CD14-positive monocyte (primary cell): ENCODE measurements around the gene ZDHHC8. TPM values are rescaled to one million over a fixed set of nuclear protein-coding genes. Genes with fewer than 3 reads are reported as not detected.

Source experiments
- DNase-seq, 3 donors: peaks; one replicate each; pipeline ENCODE4 v3.0.0-alpha.2; 2011 to 2022
- H2AFZ ChIP-seq: 2 replicates; pipeline ENCODE4 v1.6.0; 2012; ENCODE audit warnings: mild to moderate bottlenecking, low read depth, low read length, inconsistent platforms; ENCODE audit not compliant: insufficient read depth, poor library complexity, severe bottlenecking
- H3K27ac ChIP-seq, 2 donors: 1 replicate in 1 of 2; 2 replicates in 1 of 2; pipeline ENCODE4 v1.5.1; 2012 to 2013; ENCODE audit warnings: low read length in 2 of 2, control low read depth in 1 of 2, inconsistent platforms in 1 of 2, low read depth in 1 of 2, mild to moderate bottlenecking in 1 of 2
- H3K27me3 ChIP-seq, 2 donors: one replicate each; pipeline versions ENCODE4 v1.6.0 to v1.6.1; 2011 to 2013; ENCODE audit warnings: low read length in 2 of 2; ENCODE audit not compliant: control insufficient read depth in 2 of 2, insufficient read depth in 2 of 2
- H3K36me3 ChIP-seq, 2 donors: replicated peaks in 1 of 2; 1 replicate in 1 of 2; 2 replicates in 1 of 2; pipeline versions ENCODE4 v1.5.1 to v1.6.1; 2012 to 2013; ENCODE audit warnings: low read length in 2 of 2, control low read depth in 1 of 2, inconsistent platforms in 1 of 2, mild to moderate bottlenecking in 1 of 2; ENCODE audit not compliant: insufficient read depth in 2 of 2, control insufficient read depth in 1 of 2
- H3K4me1 ChIP-seq, 2 donors: 1 replicate in 1 of 2; 2 replicates in 1 of 2; pipeline versions ENCODE4 v1.5.1 to v1.6.1; 2012 to 2013; ENCODE audit warnings: low read length in 2 of 2, control low read depth in 1 of 2, inconsistent platforms in 1 of 2, mild to moderate bottlenecking in 1 of 2, moderate library complexity in 1 of 2; ENCODE audit not compliant: insufficient read depth in 2 of 2, control insufficient read depth in 1 of 2
- H3K4me2 ChIP-seq: replicated peaks from 2 replicates; pipeline ENCODE3; 2012; ENCODE audit warnings: low read length, moderate library complexity, mild to moderate bottlenecking; ENCODE audit not compliant: poor library complexity, severe bottlenecking; ENCODE audit errors: extremely low read depth
- H3K4me3 ChIP-seq, 3 experiments: fragments of 200-600 bp in 1 of 3; sonication (generic) in 1 of 3; replicated peaks in 1 of 3; 1 replicate in 2 of 3; 2 replicates in 1 of 3; pipeline ENCODE4 v1.5.1; 2011 to 2013; ENCODE audit warnings: low read length in 3 of 3, mild to moderate bottlenecking in 3 of 3, control low read depth in 2 of 3, low read depth in 2 of 3, inconsistent platforms in 1 of 3, moderate library complexity in 1 of 3
- H3K79me2 ChIP-seq: 2 replicates; pipeline ENCODE4 v1.6.0; 2012; ENCODE audit warnings: mild to moderate bottlenecking, control low read depth, inconsistent platforms, low read length, moderate library complexity; ENCODE audit not compliant: insufficient read depth
- H3K9ac ChIP-seq: 2 replicates; pipeline ENCODE4 v1.6.0; 2017; ENCODE audit warnings: low read length, mild to moderate bottlenecking; ENCODE audit not compliant: insufficient read depth, poor library complexity, severe bottlenecking
- H3K9me3 ChIP-seq, 2 donors: replicated peaks in 1 of 2; 1 replicate in 1 of 2; 2 replicates in 1 of 2; pipeline versions ENCODE4 v1.5.1 to v1.6.1; 2012 to 2013; ENCODE audit warnings: low read length in 2 of 2, control low read depth in 1 of 2; ENCODE audit not compliant: control insufficient read depth in 1 of 2, insufficient read depth in 1 of 2
- H4K20me1 ChIP-seq: 2 replicates; pipeline ENCODE4 v1.6.0; 2012; ENCODE audit warnings: mild to moderate bottlenecking, low read length, control low read depth, moderate library complexity; ENCODE audit not compliant: insufficient read depth
- H3K27ac Mint-ChIP-seq, 7 donors: one replicate each; pipeline ENCODE4 v1.8.0; 2020; ENCODE audit warnings: mild to moderate bottlenecking in 7 of 7, mixed read lengths in 7 of 7, moderate library complexity in 6 of 7, inconsistent platforms in 2 of 7
- H3K27me3 Mint-ChIP-seq, 3 donors: one replicate each; pipeline ENCODE4 v1.8.0; 2021 to 2022; ENCODE audit warnings: low read depth in 3 of 3, mild to moderate bottlenecking in 3 of 3, mixed read lengths in 3 of 3, moderate library complexity in 3 of 3, inconsistent platforms in 1 of 3
- H3K36me3 Mint-ChIP-seq, 2 donors: one replicate each; pipeline ENCODE4 v1.8.0; 2020; ENCODE audit warnings: mixed read lengths in 2 of 2, inconsistent platforms in 1 of 2, mild to moderate bottlenecking in 1 of 2
- H3K4me1 Mint-ChIP-seq: one replicate; pipeline ENCODE4 v1.8.0; 2020; ENCODE audit warnings: mild to moderate bottlenecking, mixed read lengths
- H3K4me3 Mint-ChIP-seq, 2 donors: one replicate each; pipeline ENCODE4 v1.8.0; 2020; ENCODE audit warnings: mild to moderate bottlenecking in 2 of 2, mixed read lengths in 2 of 2, moderate library complexity in 1 of 2
- H3K9me3 Mint-ChIP-seq, 7 donors: one replicate each; pipeline ENCODE4 v1.8.0; 2020 to 2022; ENCODE audit warnings: mixed read lengths in 7 of 7, mild to moderate bottlenecking in 6 of 7, moderate library complexity in 6 of 7, inconsistent platforms in 2 of 7
- whole genome bisulfite sequencing: methylation state at CpG from one replicate; pipeline ENCODE4 v1.1.5; 2013; ENCODE audit warnings: missing lambda C conversion rate; ENCODE audit not compliant: insufficient coverage; 5-methylcytosine and 5-hydroxymethylcytosine counted together
- intact Hi-C, 2 donors: fragments of 100-400 bp; cut with micrococcal nuclease; formaldehyde crosslinking; loops; one replicate each; pipeline versions ENCODE4 v1.15.0 to v1.15.1; 2023
- polyA plus RNA-seq, 3 donors: library from polyadenylated mRNA; depleted of rRNA in 1 of 3; unstranded in 2 of 3; stranded (reverse) in 1 of 3; fragments of 300-500 nt in 2 of 3; fragments of >200 nt in 1 of 3; fragmentation: Illumina TruSeq in 2 of 3; gene quantifications; 1 replicate in 2 of 3; 2 replicates in 1 of 3; pipeline ENCODE4 v1.2.3, GENCODE V29; 2012 to 2021
- TF ChIP-seq, protein P1 (sequence below): fragments of 200-600 bp; IDR thresholded peaks from one replicate; pipeline ENCODE4 v1.8.0; 2022; ENCODE audit warnings: antibody characterized with exemption, mild to moderate bottlenecking

The ZDHHC8 gene
- polyA plus RNA-seq, 3 donors = 0.73 to 76.3 (median 1.1) TPM

DNA sequence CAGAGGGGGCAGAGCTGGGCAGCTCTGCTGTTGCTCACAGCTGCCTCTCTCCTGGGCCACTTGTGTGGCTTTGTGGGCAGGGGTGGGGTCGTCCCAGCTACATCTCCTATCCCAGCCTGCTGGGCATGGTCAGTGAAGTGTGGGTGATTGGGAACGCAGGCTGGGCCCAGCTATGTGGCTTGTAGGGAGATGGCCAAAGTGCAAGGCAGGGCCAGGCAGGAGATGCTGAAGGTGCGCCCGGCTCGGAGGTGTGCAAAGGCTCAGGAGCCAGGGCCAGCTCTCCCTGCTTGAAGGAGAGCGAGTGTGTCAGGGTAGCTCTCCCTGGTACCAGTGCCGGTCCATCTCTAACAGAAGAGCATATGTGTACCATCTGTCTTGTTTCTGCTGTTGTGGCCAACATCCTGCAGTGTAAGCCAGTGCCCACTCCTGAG, 24.1 kb upstream of the ZDHHC8 start:
- Mint-ChIP-seq H3K27me3 (peaks cover 0 to 2% (median 0%) of the 10 kb centered on the region in 3 donors), H3K27ac (peak overlapping the region in 5 of 7 donors; percentile 28 to 64 (median 35)), H3K4me3 (no peak overlapping the region), H3K4me1 (no peaks in the 10 kb centered on the region), H3K36me3 (peaks cover 57 to 87% of the 10 kb centered on the region in 2 donors), H3K9me3 (no peaks in the 10 kb centered on the region)
- Histone ChIP-seq H2AFZ (no peak overlapping the region), H3K9ac (no peak overlapping the region), H3K27me3 (no peaks in the 10 kb centered on the region), H3K4me3 (no peak overlapping the region), H3K4me2 (no peak overlapping the region), H3K27ac (no peak overlapping the region), H3K4me1 (no peaks in the 10 kb centered on the region), H3K36me3 (peaks cover 75 to 95% of the 10 kb centered on the region in 2 donors), H3K79me2 (peaks cover 7% of the 10 kb centered on the region), H3K9me3 (no peaks in the 10 kb centered on the region), H4K20me1 (peaks cover 14% of the 10 kb centered on the region)
- WGBS = 97% methylated on average over 6 of the region's 7 CpGs
- intact Hi-C loops = no loop called here
- no peak for DNase-seq
- TF ChIP-seq, protein P1, sequence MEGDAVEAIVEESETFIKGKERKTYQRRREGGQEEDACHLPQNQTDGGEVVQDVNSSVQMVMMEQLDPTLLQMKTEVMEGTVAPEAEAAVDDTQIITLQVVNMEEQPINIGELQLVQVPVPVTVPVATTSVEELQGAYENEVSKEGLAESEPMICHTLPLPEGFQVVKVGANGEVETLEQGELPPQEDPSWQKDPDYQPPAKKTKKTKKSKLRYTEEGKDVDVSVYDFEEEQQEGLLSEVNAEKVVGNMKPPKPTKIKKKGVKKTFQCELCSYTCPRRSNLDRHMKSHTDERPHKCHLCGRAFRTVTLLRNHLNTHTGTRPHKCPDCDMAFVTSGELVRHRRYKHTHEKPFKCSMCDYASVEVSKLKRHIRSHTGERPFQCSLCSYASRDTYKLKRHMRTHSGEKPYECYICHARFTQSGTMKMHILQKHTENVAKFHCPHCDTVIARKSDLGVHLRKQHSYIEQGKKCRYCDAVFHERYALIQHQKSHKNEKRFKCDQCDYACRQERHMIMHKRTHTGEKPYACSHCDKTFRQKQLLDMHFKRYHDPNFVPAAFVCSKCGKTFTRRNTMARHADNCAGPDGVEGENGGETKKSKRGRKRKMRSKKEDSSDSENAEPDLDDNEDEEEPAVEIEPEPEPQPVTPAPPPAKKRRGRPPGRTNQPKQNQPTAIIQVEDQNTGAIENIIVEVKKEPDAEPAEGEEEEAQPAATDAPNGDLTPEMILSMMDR = no peak

DNA sequence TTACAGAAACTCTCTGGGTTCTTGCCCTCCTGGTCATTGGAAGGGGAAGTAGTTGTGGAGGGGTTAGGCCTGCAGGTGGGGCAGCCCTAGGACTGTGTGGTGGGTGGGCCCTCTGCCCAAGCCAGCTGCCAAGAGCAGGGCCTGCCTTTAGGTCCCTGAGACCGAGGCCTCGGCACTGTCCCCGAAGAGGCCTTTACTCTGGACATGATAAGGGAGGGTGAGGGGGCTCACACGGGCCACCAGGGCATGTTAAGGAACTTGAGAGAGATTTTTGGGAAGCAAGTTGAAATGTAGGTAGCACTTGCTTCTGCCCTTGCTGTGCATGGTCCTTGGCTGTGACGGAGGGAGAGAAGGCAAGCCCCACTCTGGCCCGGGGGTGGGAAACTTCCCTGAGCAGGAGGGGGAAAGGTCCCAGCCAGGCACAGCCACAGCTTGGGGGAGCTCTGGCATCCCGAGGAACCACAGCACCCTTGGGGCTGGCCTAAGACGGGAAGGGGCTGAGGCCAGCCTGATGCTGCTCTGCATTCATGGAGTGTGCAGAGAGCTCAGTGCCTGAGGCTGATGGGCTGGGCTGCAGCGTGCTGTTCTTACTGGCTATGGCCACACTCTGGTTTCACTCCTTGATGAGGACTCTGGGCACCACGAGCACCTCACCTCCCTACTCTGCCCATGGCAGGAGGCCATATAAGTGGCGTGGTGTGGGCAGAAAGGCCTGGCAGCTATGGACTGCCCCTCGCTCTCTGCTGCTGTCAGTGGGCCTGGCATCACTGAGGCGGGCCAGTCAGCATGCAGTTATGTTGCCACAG, 23.4 kb upstream of the ZDHHC8 start:
- peaks cover 5% of the 10 kb centered on the region for H3K79me2 ChIP-seq
- H3K4me1 ChIP-seq = no peaks in the 10 kb centered on the region
- peaks cover 80 to 96% of the 10 kb centered on the region in 2 donors for H3K36me3 ChIP-seq
- Mint-ChIP-seq H3K4me1 (no peaks in the 10 kb centered on the region), H3K36me3 (peaks cover 53 to 87% of the 10 kb centered on the region in 2 donors), H3K4me3 (no peak overlapping the region), H3K9me3 (no peaks in the 10 kb centered on the region), H3K27me3 (peaks cover 0 to 2% (median 0%) of the 10 kb centered on the region in 3 donors), H3K27ac (peak overlapping the region in 5 of 7 donors; percentile 9 to 65 (median 35))
- 94% methylated on average over 12 of the region's 13 CpGs for WGBS
- DNase-seq = no peak
- no peak overlapping the region for H3K9ac ChIP-seq
- no peaks in the 10 kb centered on the region for H3K27me3 ChIP-seq
- TF ChIP-seq, protein P1 = no peak
- H3K9me3 ChIP-seq = no peaks in the 10 kb centered on the region
- no peak overlapping the region for H2AFZ ChIP-seq
- H3K27ac ChIP-seq = peak overlapping the region in 1 of 2 donors; percentile 41
- H3K4me2 ChIP-seq = no peak overlapping the region
- no peak overlapping the region for H3K4me3 ChIP-seq
- intact Hi-C loops = no loop called here
- H4K20me1 ChIP-seq = peaks cover 17% of the 10 kb centered on the region
